ENCODE measurements around the gene METTL2A.
"Not testable (repeated sequence)": the region's sequence is repeated elsewhere in the genome, so short reads cannot be mapped to it uniquely, and the experiment has no call there.

- not testable (repeated sequence) for TF ChIP-seq CTCF, POLR2A (IDR thresholded peaks at IDR 0.05)
These were observed 40.7 kb downstream of the METTL2A start for GRCh38 chr17:62464422-62464821.
